ENCODE data around the gene GALNT2. TPM values are rescaled to one million over a fixed set of nuclear protein-coding genes. Genes with fewer than 3 reads are reported as not detected.
A peak's percentile ranks its signal among the peaks of the same experiment; 100 is the strongest.

The GALNT2 gene
- total and polyA plus RNA-seq, 9 of the 15 experiments (the other 6 are each of a cell fraction or from before 2014, with no cell fraction given), result 1.6 to 106 (median 51.9) TPM

DNA sequence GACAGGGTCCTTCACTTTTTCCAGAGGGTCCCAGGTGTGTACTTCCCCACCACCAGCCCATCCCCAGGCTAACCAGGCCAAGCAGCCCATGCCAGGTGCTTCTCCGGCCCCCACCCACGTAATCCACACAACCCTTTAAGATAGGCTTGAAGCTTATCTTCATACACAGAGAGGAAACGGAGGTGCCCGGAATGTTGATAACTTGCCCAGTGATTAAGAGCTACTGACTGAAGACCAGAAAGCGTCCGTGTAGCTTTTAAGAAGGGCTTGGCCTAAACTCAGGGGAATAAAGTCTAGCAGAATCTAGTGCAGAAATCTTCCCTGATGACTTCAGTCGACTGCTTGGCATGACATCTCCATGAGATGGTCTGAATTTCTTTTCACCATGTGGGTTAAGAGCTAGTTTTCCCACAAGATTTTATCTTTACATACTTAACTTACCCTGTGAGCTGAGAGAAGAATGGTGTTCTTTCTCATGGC, 138.7 kb downstream of the GALNT2 start (continued):
- TF ChIP-seq, protein P1, sequence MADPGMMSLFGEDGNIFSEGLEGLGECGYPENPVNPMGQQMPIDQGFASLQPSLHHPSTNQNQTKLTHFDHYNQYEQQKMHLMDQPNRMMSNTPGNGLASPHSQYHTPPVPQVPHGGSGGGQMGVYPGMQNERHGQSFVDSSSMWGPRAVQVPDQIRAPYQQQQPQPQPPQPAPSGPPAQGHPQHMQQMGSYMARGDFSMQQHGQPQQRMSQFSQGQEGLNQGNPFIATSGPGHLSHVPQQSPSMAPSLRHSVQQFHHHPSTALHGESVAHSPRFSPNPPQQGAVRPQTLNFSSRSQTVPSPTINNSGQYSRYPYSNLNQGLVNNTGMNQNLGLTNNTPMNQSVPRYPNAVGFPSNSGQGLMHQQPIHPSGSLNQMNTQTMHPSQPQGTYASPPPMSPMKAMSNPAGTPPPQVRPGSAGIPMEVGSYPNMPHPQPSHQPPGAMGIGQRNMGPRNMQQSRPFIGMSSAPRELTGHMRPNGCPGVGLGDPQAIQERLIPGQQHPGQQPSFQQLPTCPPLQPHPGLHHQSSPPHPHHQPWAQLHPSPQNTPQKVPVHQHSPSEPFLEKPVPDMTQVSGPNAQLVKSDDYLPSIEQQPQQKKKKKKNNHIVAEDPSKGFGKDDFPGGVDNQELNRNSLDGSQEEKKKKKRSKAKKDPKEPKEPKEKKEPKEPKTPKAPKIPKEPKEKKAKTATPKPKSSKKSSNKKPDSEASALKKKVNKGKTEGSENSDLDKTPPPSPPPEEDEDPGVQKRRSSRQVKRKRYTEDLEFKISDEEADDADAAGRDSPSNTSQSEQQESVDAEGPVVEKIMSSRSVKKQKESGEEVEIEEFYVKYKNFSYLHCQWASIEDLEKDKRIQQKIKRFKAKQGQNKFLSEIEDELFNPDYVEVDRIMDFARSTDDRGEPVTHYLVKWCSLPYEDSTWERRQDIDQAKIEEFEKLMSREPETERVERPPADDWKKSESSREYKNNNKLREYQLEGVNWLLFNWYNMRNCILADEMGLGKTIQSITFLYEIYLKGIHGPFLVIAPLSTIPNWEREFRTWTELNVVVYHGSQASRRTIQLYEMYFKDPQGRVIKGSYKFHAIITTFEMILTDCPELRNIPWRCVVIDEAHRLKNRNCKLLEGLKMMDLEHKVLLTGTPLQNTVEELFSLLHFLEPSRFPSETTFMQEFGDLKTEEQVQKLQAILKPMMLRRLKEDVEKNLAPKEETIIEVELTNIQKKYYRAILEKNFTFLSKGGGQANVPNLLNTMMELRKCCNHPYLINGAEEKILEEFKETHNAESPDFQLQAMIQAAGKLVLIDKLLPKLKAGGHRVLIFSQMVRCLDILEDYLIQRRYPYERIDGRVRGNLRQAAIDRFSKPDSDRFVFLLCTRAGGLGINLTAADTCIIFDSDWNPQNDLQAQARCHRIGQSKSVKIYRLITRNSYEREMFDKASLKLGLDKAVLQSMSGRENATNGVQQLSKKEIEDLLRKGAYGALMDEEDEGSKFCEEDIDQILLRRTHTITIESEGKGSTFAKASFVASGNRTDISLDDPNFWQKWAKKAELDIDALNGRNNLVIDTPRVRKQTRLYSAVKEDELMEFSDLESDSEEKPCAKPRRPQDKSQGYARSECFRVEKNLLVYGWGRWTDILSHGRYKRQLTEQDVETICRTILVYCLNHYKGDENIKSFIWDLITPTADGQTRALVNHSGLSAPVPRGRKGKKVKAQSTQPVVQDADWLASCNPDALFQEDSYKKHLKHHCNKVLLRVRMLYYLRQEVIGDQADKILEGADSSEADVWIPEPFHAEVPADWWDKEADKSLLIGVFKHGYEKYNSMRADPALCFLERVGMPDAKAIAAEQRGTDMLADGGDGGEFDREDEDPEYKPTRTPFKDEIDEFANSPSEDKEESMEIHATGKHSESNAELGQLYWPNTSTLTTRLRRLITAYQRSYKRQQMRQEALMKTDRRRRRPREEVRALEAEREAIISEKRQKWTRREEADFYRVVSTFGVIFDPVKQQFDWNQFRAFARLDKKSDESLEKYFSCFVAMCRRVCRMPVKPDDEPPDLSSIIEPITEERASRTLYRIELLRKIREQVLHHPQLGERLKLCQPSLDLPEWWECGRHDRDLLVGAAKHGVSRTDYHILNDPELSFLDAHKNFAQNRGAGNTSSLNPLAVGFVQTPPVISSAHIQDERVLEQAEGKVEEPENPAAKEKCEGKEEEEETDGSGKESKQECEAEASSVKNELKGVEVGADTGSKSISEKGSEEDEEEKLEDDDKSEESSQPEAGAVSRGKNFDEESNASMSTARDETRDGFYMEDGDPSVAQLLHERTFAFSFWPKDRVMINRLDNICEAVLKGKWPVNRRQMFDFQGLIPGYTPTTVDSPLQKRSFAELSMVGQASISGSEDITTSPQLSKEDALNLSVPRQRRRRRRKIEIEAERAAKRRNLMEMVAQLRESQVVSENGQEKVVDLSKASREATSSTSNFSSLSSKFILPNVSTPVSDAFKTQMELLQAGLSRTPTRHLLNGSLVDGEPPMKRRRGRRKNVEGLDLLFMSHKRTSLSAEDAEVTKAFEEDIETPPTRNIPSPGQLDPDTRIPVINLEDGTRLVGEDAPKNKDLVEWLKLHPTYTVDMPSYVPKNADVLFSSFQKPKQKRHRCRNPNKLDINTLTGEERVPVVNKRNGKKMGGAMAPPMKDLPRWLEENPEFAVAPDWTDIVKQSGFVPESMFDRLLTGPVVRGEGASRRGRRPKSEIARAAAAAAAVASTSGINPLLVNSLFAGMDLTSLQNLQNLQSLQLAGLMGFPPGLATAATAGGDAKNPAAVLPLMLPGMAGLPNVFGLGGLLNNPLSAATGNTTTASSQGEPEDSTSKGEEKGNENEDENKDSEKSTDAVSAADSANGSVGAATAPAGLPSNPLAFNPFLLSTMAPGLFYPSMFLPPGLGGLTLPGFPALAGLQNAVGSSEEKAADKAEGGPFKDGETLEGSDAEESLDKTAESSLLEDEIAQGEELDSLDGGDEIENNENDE (IDR thresholded peaks at IDR 0.05; ENCODE audit: low read depth, low read length), result no peak
- TF ChIP-seq CBX3 (IDR thresholded peaks at IDR 0.05; ENCODE audit: borderline replicate concordance in 1 of 2, low read length in 2 of 2), result 0 out of 3 replicates have a peak, but pooled peaks of 1 of the 2 experiments have one; percentile 50
- peak; percentile 79; the same call in 1 of the 2 replicates for TF ChIP-seq MTA3 (IDR thresholded peaks at IDR 0.05; ENCODE audit: borderline replicate concordance)
- TF ChIP-seq EGR1 (conservative IDR thresholded peaks at IDR 0.05), result peak; percentile 96
- TF ChIP-seq BHLHE40 (IDR thresholded peaks at IDR 0.05; ENCODE audit: low read length), result 0 out of 2 replicates have a peak, but pooled peaks have one; percentile 18
- 0 out of 2 replicates have a peak, but pooled peaks have one; percentile 60 for TF ChIP-seq ZNF644 (tag; IDR thresholded peaks at IDR 0.05; ENCODE audit: low read depth)
- no peak for TF ChIP-seq SRF (CRISPR knock-in tag; IDR thresholded peaks at IDR 0.05)
- no peak for TF ChIP-seq HDAC8 (tag; IDR thresholded peaks at IDR 0.05)
- peak; percentile 90 for TF ChIP-seq ETV1 (tag; conservative IDR thresholded peaks at IDR 0.05; ENCODE audit: low read depth)
- peak; percentile 92 for TF ChIP-seq TAL1 (IDR thresholded peaks at IDR 0.05)
- TF ChIP-seq SMARCA5 (IDR thresholded peaks at IDR 0.05), result no peak
- TF ChIP-seq, protein P2, sequence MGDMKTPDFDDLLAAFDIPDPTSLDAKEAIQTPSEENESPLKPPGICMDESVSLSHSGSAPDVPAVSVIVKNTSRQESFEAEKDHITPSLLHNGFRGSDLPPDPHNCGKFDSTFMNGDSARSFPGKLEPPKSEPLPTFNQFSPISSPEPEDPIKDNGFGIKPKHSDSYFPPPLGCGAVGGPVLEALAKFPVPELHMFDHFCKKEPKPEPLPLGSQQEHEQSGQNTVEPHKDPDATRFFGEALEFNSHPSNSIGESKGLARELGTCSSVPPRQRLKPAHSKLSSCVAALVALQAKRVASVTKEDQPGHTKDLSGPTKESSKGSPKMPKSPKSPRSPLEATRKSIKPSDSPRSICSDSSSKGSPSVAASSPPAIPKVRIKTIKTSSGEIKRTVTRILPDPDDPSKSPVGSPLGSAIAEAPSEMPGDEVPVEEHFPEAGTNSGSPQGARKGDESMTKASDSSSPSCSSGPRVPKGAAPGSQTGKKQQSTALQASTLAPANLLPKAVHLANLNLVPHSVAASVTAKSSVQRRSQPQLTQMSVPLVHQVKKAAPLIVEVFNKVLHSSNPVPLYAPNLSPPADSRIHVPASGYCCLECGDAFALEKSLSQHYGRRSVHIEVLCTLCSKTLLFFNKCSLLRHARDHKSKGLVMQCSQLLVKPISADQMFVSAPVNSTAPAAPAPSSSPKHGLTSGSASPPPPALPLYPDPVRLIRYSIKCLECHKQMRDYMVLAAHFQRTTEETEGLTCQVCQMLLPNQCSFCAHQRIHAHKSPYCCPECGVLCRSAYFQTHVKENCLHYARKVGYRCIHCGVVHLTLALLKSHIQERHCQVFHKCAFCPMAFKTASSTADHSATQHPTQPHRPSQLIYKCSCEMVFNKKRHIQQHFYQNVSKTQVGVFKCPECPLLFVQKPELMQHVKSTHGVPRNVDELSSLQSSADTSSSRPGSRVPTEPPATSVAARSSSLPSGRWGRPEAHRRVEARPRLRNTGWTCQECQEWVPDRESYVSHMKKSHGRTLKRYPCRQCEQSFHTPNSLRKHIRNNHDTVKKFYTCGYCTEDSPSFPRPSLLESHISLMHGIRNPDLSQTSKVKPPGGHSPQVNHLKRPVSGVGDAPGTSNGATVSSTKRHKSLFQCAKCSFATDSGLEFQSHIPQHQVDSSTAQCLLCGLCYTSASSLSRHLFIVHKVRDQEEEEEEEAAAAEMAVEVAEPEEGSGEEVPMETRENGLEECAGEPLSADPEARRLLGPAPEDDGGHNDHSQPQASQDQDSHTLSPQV (IDR thresholded peaks at IDR 0.05), result peak; percentile 63; the same call in 1 of the 2 replicates
- TF ChIP-seq NONO (IDR thresholded peaks at IDR 0.05; ENCODE audit: low read depth in 2 of 2, low read length in 1 of 2), result peak in 1 of 2 experiments; percentile 15; a peak in 1 of 4 replicates

All from K562 (cell line).